Measurements from ENCODE around the gene RBP5. TPM values are rescaled to one million over a fixed set of nuclear protein-coding genes. Genes with fewer than 3 reads are reported as not detected.

RBP5 gene
- total and polyA plus RNA-seq, 10 of the 15 experiments (the other 5 are each of a cell fraction or from before 2014, with no cell fraction given), result 0.11 to 1.1 (median 0.31) TPM; not detected in 4

GRCh38 chr12:7108003-7108795, 20.5 kb downstream of the RBP5 start (continued):
- no peak for TF ChIP-seq RCOR1 (conservative IDR thresholded peaks at IDR 0.05; ENCODE audit: low read depth, low read length)
- TF ChIP-seq PAX5 (IDR thresholded peaks at IDR 0.05; ENCODE audit: borderline replicate concordance, low read depth, low read length), result peak; percentile 61; the same call in 1 of the 2 replicates
- no peak for TF ChIP-seq HCFC1 (IDR thresholded peaks at IDR 0.05; ENCODE audit: low read length)
- no peak for TF ChIP-seq E2F8 (IDR thresholded peaks at IDR 0.05; ENCODE audit: low read depth, partially characterized antibody)
- TF ChIP-seq CREM (IDR thresholded peaks at IDR 0.05; ENCODE audit: low read depth), result peak; percentile 22; the same call in 1 of the 2 replicates
- 0 out of 2 replicates have a peak, but pooled peaks have one; percentile 50 for TF ChIP-seq IRF4 (IDR thresholded peaks at IDR 0.05; ENCODE audit: low read depth, low read length)
- no peak for TF ChIP-seq STAT1 (conservative IDR thresholded peaks at IDR 0.05)
- peak; percentile 63; the same call in 1 of the 2 replicates for TF ChIP-seq POLR2AphosphoS2 (IDR thresholded peaks at IDR 0.05; ENCODE audit: low read depth, low read length)
- TF ChIP-seq REST (IDR thresholded peaks at IDR 0.05; ENCODE audit: low read depth, low read length), result no peak
- TF ChIP-seq ZNF274 (IDR thresholded peaks at IDR 0.05; ENCODE audit: insufficient read depth, insufficient read length), result no peak
- TF ChIP-seq MEF2A (IDR thresholded peaks at IDR 0.05; ENCODE audit: insufficient read depth, low read depth, low read length), result 0 out of 2 replicates have a peak, but pooled peaks have one; percentile 18
- TF ChIP-seq HDAC2 (IDR thresholded peaks at IDR 0.05), result no peak
- no peak for TF ChIP-seq E4F1 (IDR thresholded peaks at IDR 0.05; ENCODE audit: borderline replicate concordance, partially characterized antibody)
- no peak for TF ChIP-seq PRDM15 (CRISPR knock-in tag; IDR thresholded peaks at IDR 0.05)
- 0 out of 2 replicates have a peak, but pooled peaks have one; percentile 41 for TF ChIP-seq CREB1 (IDR thresholded peaks at IDR 0.05; ENCODE audit: low read depth)
